Stimulated activated CD4-positive, alpha-beta T cell treated with anti-CD3 and anti-CD28 coated beads, Interleukin-1b, Interleukin-23, amount 100 ng/mL, for 4 hours (primary cell): ENCODE results near the gene CRIM1.

ENCODE experiments used
- DNase-seq, 2 donors: peaks; one replicate each; pipeline ENCODE4 v3.0.0-alpha.2; 2020; ENCODE audit warnings: low read depth in 2 of 2

The CRIM1 gene

GRCh38 chr2:36482576-36483214 is 127.1 kb downstream of the CRIM1 start:
- DNase-seq, result no peak

DNA sequence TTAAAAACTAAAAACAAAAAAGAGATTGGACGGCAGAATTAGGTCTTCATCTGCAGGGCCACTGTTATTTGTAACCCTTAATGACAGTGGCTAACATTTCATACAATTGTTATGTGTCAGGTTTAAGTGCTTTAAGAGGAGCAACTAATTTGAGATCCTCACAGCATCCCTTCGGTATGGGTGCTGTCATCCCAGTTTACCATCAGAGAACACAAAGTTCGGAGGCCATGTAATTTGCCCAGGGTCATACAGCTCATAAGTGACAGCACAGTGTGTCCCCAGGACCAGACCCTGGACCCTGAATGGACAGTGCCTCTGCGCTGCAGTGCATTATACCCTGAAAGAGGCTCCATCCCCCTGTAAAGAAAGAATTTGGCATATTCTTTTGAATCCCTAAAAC is 127.7 kb downstream of the CRIM1 start:
- DNase-seq, result no peak

- DNase-seq, result no peak
These were observed 128.9 kb downstream of the CRIM1 start for GRCh38 chr2:36484454-36484853.

GRCh38 chr2:36485521-36485920 is 129.9 kb downstream of the CRIM1 start:
- no peak for DNase-seq

DNA sequence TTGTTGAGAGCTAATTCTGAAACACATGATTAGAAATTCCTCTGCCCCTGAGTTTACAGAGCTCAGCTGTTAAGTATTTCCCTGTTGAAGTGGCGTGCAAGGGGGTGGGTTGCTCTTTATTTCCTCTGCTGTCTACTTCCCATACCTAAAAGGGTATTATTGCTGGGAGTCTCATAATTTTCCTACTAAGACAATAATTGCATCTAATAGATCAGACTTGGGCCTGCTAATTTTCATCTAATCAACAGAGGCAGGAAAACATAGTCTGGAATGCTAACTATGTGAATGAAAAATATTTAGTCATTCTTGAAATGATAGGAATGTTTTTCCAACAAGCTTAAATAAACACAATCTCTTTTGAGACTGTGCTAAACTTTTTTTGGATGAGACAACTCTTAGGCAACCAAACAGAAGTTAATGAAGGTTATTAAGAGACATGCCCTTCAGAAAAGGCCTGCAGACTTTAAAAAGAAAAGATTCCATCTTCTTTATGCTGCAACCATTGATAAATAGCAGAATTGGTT is 131.0 kb downstream of the CRIM1 start:
- DNase-seq, result no peak

- no peak for DNase-seq
These were observed 132.4 kb downstream of the CRIM1 start for GRCh38 chr2:36487947-36488346.

DNA sequence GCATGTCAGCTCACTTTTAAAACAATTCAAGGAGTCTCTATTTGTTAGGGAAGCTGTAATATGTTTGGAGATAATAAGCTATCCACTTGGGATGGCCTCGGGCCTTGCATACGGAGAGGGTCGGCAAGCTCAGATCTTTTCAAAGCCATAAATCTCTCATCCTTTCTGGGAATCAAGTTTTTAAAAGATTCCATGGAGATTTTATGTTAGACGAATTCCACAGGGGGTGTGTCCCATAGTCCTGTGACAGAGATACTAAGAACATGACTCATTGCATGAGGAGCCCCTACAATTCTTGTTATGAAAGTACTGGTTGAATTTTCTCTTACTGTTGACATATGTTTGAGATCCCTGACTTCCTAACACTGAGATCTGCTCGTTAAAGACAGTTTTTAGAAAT is 133.7 kb downstream of the CRIM1 start:
- no peak for DNase-seq

GRCh38 chr2:36490749-36491148 is 135.2 kb downstream of the CRIM1 start:
- DNase-seq, result no peak

DNA sequence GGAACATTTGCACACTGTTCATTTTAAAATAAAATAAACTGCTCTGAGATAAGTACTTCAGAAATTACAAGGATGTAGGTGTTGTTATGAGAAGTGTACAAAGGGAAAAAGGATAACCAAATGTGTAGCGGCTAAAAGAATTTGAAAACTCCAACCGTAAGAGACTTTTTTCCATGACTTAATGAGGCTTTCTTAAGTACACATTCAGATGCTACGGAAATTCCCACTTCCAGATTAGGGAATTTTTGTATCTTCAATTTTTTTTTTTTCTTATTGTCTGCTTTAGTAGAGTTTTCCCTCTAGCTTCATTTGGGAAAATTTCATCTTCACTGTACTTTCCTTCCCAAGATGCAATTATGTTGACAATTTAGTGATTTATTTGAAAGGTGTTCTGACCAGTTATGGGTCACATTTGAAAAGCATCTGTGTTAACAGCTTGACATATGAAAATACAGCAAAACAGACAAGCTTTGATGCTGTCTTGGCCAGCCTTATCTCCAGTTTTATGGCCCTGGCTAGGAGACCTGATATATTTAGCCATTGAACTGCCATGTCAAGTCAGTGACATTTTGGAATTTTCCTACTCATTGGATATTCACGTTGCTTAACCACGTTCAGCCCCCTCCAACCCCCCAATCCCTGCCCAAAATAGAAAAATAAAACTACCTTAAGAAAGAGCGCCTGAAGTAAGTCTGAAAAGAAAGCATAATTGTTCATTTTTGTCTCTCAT is 136.8 kb downstream of the CRIM1 start:
- DNase-seq, result no peak

DNA sequence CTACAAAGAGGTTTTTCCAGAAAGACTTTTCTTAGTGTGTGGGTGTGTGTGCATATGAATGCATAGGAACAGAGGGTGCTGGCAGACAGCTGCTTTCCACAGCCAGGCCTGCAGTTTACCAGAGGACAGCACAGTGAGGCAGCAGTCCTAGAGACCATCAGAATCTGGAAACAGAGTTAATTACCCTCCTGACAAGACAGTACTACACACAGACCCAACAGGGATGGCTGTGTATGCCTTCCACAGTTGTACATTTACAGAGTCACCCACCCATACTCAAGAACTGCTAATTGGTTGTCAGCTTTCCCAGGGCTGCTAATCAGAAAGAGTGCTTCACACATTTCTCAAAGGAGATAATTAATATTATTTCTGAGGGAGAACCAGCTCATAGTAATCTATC is 137.7 kb downstream of the CRIM1 start:
- no peak for DNase-seq

GRCh38 chr2:36497570-36498163 is 142.1 kb downstream of the CRIM1 start:
- DNase-seq, result no peak

DNA sequence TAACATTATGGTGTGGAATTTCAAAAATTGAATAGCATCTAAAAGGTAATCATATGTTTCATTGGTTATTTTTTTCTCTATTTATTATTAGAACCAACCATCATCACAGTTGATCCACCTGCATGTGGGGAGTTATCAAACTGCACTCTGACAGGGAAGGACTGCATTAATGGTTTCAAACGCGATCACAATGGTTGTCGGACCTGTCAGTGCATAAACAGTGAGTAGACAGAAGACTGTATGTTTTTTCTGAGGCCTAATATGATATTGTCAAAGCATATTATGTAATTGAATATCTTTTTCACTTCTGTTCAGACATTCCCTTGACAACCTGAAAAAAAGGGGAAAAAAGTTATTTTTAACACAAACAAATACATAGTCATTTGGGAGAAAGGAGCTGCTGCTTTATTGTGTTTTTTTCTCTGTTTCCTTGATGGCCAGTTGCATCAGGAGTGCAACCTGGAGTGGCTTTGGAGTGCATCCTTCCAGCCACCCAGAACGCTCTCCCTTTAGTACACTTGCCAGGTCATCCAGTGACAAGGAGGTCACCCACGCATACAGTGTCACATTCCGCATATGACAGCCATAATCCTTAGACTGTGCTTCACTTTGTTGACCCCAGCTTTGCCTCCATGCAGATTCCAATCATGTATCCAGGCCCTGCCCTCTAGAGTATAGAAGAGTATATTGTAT is 143.7 kb downstream of the CRIM1 start:
- DNase-seq, result no peak

DNA sequence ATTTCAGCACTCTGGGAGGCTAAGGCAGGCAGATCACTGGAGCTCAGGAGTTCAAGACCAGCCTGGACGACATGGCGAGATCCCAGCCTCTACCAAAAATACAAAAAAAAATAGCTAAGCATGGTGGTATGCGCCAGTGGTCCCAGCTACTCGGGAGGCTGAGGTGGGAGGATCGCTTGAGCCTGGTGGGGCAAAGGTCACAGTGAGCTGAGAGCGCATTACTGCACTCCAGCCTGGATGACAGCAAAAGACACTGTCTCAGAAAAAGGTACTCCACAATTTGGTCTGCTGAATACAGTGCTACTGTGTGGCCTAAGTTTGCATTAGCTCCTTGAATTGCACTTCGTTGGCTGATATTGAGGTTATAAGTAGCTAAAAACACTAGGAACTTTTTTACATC is 144.5 kb downstream of the CRIM1 start:
- DNase-seq, result no peak

- DNase-seq, result no peak
These were observed 146.5 kb downstream of the CRIM1 start for GRCh38 chr2:36502081-36502480.

DNA sequence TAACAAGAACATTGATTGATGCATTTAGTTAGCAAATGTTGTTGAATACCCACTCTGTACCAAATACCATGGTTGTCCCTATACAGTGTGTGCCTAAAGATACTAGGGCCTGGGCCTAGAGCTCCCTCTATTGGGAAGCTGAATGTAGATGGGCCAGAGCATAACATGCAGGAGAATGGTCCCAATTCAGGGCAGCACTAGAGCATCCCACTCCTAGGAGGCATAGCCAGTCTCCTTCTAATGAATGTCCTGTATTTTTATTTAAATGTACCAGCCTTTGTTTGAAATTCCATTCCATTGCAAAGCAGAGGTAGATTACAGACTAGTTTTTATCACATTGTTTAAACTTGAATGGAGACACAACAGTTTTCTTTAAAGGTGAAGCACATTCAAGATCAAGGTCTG is 151.8 kb downstream of the CRIM1 start:
- DNase-seq, result peak in 1 of 2 donors; percentile 18

DNA sequence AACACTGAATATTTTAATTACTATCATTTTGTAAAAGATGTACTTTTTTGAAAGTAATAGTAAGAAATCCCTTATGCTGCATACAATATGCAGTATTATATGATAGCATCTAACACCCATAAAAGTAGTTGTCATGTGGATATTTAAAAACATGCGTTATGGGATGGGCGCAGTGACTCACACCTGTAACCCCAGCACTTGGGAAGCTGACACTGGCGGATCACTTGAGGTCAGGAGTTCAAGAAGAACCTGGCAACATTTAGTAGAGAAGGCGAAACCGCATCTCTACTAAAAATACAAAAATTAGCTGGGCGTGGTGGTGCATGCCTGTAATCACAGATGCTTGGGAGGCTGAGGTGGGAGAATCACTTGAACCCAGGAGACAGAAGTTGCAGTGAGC is 153.5 kb downstream of the CRIM1 start:
- no peak for DNase-seq

GRCh38 chr2:36511858-36512603 is 156.5 kb downstream of the CRIM1 start:
- DNase-seq, result no peak

DNA sequence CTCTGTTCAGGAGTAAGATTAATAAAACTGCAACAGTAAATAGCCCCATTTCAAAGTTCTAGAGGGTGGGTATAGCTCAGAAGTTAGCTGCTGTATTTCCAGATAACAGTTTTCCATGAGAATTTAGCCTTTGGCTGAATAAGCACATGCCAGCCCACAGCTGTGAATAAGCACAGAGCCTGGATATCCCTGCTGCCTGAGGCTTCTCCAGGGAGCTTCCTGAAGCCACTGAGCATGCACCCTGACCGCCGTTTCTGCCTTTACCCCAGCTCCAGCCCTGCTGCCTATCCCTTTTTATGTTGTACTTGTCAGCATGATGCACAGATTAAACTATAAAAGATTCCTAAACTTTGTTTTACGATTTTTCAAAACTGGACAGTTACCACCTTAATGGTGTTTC is 157.1 kb downstream of the CRIM1 start:
- no peak for DNase-seq

DNA sequence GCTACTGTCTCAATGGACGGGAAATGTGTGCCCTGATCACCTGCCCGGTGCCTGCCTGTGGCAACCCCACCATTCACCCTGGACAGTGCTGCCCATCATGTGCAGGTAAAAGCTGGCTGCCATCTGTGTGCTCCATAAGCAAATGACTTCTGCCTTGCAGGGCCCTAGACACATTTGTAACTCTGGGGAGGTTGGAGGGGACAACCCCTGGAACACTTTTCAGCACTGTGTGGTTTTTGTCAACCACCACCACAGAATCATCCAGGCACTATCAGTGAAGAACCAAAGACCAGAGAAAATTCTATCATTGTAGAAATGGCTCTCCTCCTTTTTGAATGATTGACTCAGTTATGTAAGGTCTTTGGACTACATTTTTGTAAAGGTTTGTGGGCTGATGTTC is 158.1 kb downstream of the CRIM1 start:
- DNase-seq, result no peak

- no peak for DNase-seq
These were observed 160.0 kb downstream of the CRIM1 start for GRCh38 chr2:36515538-36515937.

DNA sequence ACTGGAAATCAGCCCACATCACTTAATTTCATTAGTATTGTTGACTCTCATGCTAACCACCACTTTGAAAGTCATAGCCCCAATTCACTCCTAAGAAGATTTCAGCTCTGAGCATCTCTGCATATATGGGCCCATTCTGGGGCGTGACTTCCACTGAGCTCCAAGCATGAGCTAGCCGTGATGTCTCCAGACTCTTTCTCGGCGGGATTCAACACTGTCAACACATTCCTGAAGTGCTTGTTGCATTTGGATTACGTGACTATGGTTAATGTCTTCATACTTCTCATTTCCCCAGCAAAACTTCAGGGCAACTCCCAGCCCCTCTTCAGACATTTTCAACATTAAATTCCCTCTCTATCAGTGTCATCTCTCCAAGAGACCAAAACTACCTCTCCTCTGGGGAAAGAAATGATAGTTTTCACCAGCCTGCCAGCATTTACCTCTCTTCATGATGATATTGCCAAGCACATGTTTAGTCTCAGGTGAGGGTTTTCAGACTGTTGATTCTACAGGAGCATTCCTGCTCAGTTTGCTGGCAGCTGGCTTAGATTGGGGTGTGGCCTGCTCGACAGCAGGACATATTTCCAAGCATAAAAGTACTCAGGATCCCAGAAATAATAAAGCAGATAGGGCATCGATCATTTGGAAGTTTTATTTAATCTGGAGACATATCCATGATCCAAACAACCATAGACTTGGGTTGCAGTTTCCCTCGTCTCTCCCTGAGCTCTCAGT is 160.7 kb downstream of the CRIM1 start:
- DNase-seq, result no peak
